Measurements from ENCODE around the gene TBL1X. TPM values are rescaled to one million over a fixed set of nuclear protein-coding genes. Genes with fewer than 3 reads are reported as not detected.

Gene TBL1X
- total and polyA plus RNA-seq, 10 of the 15 experiments (the other 5 are each of a cell fraction or from before 2014, with no cell fraction given): 4.4 to 26.3 (median 10.6) TPM

- H3K4me3 ChIP-seq: no peak overlapping the region
- no peak overlapping the region for H3K9ac ChIP-seq (ENCODE audit: control insufficient read depth, insufficient read depth, low read length)
- POLR2A ChIA-PET: no interaction called here
- no peaks in the 10 kb centered on the region for H3K79me2 ChIP-seq (ENCODE audit: control insufficient read depth, insufficient read depth, low read length)
- intact Hi-C loops (cut with micrococcal nuclease; ENCODE audit: unreplicated experiment): no loop called here
- no TSS peak for BruUV-seq (replicated peaks)
- H3K9me3 ChIP-seq (replicated peaks; ENCODE audit: control insufficient read depth, insufficient read depth, low read length): no peaks in the 10 kb centered on the region; the same call in 2 of the 3 replicates
- FAIRE-seq (no peak), ATAC-seq (no peak), DNase-seq (ENCODE audit: low read depth, low spot score) (no peak)
- TF ChIP-seq PRDM15 (CRISPR knock-in tag; IDR thresholded peaks at IDR 0.05) (no peak), SP1 (IDR thresholded peaks at IDR 0.05; ENCODE audit: low read depth, low read length) (no peak), IRF5 (IDR thresholded peaks at IDR 0.05; ENCODE audit: borderline replicate concordance) (no peak), ATF3 (IDR thresholded peaks at IDR 0.05; ENCODE audit: borderline replicate concordance, extremely low read depth, low read depth, low read length) (no peak), ASH2L (IDR thresholded peaks at IDR 0.05; ENCODE audit: borderline replicate concordance, low read depth) (no peak), NR2C1 (IDR thresholded peaks at IDR 0.05) (no peak), EGR1 (IDR thresholded peaks at IDR 0.05; ENCODE audit: borderline replicate concordance in 1 of 2, low read depth in 2 of 2, low read length in 2 of 2) (no peak), POU2F2 (IDR thresholded peaks at IDR 0.05; ENCODE audit: borderline replicate concordance, low read depth, low read length) (no peak), EP300 (IDR thresholded peaks at IDR 0.05; ENCODE audit: borderline replicate concordance in 1 of 2, control insufficient read depth in 1 of 2, low read depth in 2 of 2, low read length in 2 of 2) (no peak), MYB (IDR thresholded peaks at IDR 0.05; ENCODE audit: borderline replicate concordance, low read depth, low read length) (no peak), JUND (IDR thresholded peaks at IDR 0.05; ENCODE audit: low read depth, low read length) (no peak), ZNF24 (IDR thresholded peaks at IDR 0.05) (no peak), FOXK2 (IDR thresholded peaks at IDR 0.05) (no peak), TCF12 (IDR thresholded peaks at IDR 0.05; ENCODE audit: low read depth, low read length) (no peak), PBX3 (IDR thresholded peaks at IDR 0.05; ENCODE audit: insufficient replicate concordance, low read depth, low read length) (no peak), PAX8 (IDR thresholded peaks at IDR 0.05) (no peak), PAX5 (IDR thresholded peaks at IDR 0.05; ENCODE audit: borderline replicate concordance, low read depth, low read length) (no peak), SPI1 (IDR thresholded peaks at IDR 0.05; ENCODE audit: borderline replicate concordance, insufficient read depth, low read depth, low read length) (no peak), DPF2 (IDR thresholded peaks at IDR 0.05) (no peak)
- H3K4me2 ChIP-seq (ENCODE audit: control insufficient read depth, insufficient read depth): no peak overlapping the region
- SMC1A ChIA-PET (ENCODE audit: uncharacterized antibody, unreplicated experiment): interaction anchor here (1.0 kb wide), 1 partner anchor 12 kb away, joined by 3 read pairs; no protein-coding TSS in a partner anchor
- H3K36me3 ChIP-seq (ENCODE audit: control insufficient read depth in 2 of 2, insufficient read depth in 2 of 2, low read length in 1 of 2): no peaks in the 10 kb centered on the region
- no peak overlapping the region for H2AFZ ChIP-seq (ENCODE audit: control insufficient read depth, low read depth, low read length)
- in situ Hi-C loops (cut with MboI): no loop called here
- H3K4me1 ChIP-seq (ENCODE audit: control insufficient read depth, insufficient read depth, low read length): peaks cover 3% of the 10 kb centered on the region; the same call in 1 of the 2 replicates
- CTCF ChIA-PET: interaction anchor here (0.5 kb wide), 1 partner anchor 690 kb away, joined by 3 read pairs; no protein-coding TSS in a partner anchor
- WGBS (ENCODE audit: insufficient coverage, insufficient replicate concordance, low lambda C conversion rate, missing lambda C conversion rate): 55% methylated on average over 10 of the region's 10 CpGs
- H3K27me3 ChIP-seq (replicated peaks in 1 of 2; ENCODE audit: control insufficient read depth in 2 of 2, insufficient read depth in 2 of 2, low read length in 1 of 2): no peaks in the 10 kb centered on the region
- no peak overlapping the region for H3K27ac ChIP-seq (ENCODE audit: control insufficient read depth, insufficient read depth)
- H4K20me1 ChIP-seq (ENCODE audit: control insufficient read depth, insufficient read depth): no peaks in the 10 kb centered on the region
- RAD21 ChIA-PET (ENCODE audit: unreplicated experiment): no interaction called here
Measured at GRCh38 chrX:9569876-9570301, 105.0 kb downstream of the TBL1X start.

Data from GM12878 (cell line).